DMS 273 treated with DMSO at 0.1 percent for 48 hours (cell line): Measurements from ENCODE around the gene SERPINI1.
"Not testable (repeated sequence)": the region's sequence is repeated elsewhere in the genome, so short reads cannot be mapped to it uniquely, and the experiment has no call there.

ENCODE experiments used
- DNase-seq: peaks from one replicate; lab custom pipeline; 2025; lab: John Stamatoyannopoulos, UW

Gene SERPINI1

GRCh38 chr3:167787440-167787839 lies 51.9 kb downstream of the SERPINI1 start:
- no peak for DNase-seq

DNA sequence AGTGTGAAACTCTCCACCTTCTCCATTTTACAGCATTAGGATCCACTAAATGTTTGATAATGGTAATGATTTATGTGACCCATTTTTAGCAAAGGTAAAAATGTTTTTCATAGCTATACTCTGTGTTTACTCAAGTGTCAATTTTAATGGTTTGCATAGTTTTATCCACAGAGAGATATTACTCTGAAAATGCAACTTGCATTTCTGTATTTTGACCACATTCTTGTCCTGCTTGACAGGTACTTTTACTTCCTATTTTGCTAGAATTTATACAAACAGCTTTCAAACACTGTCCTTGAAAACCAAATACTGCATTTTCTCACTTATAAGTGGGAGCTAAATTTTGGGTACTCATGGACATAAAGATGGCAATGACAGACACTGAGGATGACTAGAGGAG lies 62.9 kb downstream of the SERPINI1 start:
- no peak for DNase-seq

GRCh38 chr3:167808910-167809309 lies 73.4 kb downstream of the SERPINI1 start:
- DNase-seq: no peak

DNA sequence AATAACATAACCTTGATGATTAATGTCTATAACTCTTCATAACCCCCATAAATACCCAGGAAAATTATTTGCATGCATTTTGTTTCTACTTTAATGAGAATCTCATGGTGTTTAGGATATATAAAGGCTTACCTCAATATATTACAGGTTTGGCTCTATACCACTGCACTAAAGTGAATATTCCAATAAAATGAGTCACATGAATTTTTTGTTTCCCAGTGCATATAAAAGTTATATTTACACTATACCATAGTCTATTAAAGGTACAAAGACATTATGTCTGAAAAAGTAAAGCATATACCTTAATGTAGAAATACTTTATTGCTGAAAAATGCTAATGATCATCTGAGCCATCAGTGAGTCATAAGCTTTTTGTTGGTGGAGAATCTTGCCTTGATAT lies 74.7 kb downstream of the SERPINI1 start:
- no peak for DNase-seq

- DNase-seq: no peak
These were observed 75.5 kb downstream of the SERPINI1 start for GRCh38 chr3:167811031-167811430.

DNA sequence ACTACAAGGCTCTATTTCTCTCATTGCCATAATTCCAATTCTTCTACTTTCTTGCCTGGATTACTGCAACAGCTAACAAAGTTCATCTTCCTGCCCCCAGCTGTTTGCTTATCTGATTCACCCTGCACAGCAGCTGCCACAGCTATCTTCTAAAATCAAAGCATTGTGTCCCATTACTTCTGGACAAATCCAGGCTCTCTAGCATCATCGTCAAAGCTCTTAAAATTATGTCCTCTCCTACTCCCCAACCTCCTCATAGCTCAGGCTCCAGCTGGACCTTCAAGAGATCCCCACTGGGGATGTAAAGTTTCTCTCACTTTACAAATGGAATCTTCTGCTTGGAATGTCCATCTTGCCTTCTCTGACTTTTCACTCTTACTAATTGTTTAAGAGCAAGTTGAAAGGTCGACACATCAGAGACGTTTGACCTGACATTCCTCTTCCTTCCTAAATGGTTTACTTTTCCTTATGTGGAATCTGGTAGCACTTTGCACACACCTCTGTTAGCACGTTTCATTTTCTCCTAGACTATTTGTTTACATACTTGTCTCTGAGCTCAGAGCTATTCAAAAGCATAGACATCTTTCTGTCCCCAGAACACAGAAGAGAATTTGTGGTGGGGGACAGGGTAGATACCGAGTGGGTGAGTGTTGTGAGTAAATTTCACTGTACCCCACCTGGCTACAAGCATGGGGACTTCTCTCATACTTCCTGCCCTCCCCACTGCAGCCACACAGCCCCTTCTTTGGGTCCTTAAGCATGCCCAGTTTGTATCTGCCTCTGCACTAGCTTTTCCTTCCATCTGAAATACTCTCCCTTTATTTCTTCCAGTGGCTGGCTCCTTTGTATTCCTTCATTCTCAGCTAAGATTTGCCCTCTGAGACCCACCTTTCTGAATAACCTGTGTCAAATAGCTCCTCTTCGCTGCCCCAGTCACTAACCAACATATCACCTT lies 77.9 kb downstream of the SERPINI1 start:
- no peak for DNase-seq

- DNase-seq: no peak
These were observed 79.0 kb downstream of the SERPINI1 start for GRCh38 chr3:167814441-167814951.

DNA sequence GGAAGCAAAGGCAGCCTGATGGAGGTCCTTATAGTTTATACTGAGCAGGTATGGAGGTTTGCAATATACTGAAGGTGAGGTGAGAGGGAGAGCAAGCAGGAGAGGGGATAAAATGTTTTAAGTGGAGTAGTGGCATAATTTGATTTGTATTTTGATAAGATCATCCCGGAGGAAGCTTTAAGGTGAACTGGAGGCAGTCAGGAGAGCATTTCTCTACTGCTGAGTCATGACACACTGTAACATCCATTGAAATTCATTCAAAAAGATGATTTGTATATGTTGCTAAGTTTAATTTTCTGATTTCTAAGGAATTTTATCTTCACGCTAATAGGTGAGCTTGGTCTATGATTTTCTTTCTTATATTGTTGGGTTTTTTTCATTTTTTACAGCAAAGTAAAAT lies 81.4 kb downstream of the SERPINI1 start:
- DNase-seq: no peak

- no peak for DNase-seq
These were observed 84.8 kb downstream of the SERPINI1 start for GRCh38 chr3:167820102-167820865.

DNA sequence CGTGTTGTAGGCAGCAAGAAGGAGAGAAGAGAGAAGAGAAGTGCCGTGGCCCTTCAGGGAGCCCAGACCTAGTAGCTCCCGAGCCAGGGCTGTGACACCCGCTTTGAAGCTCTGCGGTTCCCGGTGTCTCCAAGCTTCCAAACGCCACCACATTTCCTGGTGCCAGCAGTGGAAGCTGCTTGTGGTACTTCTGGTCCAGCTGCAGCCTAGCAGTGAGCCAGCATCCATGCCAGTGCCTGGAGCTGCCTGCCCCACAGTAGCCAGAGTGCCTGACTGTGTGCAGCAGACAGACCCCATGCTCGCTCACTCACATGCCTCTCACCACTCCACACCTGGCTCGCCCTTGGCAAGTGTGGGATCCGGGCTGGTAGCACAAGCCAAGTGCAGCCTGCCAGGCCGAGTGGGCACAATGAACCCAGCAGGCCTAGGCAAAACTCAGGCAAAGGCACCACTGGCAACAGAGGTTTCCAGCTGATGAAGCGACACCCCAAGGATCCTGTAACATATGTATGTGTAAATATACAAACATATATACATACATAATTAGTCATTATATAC lies 85.8 kb downstream of the SERPINI1 start:
- DNase-seq: no peak

DNA sequence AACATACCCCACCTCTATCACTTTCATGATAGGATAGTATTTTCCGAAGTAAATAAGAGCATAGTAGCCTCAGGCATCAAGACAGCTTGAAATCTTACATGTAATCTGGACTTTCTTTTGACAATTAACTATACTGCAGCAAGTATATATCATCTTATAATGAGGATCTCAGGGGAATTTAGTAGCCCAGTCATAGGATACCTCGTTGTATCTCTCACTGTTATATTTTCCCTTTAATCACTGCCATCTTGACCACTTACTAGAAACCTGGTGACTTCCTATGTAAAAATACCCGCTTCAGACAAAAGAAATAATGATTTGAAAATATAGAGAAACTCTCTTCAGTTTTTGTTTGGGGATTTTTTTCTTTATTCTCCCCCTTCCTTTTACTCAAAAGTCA lies 88.2 kb downstream of the SERPINI1 start:
- DNase-seq: no peak

DNA sequence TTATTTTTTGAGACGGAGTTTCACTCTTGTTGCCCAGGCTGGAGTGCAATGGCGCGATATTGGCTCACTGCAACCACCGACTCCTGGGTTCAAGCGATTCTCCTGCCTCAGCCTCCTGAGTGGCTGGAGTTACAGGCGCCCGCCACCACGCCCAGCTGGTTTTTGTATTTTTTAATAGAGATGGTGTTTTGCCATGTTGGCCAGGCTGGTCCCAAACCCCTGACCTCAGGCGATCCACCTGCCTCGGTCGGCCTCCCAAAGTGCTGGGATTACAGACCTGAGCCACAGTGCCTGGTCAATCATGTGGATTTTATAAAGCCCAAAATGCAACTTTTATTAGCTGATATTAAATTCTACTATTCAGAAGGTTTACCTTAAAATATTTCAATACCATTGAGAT lies 92.1 kb downstream of the SERPINI1 start:
- not testable (repeated sequence) for DNase-seq

DNA sequence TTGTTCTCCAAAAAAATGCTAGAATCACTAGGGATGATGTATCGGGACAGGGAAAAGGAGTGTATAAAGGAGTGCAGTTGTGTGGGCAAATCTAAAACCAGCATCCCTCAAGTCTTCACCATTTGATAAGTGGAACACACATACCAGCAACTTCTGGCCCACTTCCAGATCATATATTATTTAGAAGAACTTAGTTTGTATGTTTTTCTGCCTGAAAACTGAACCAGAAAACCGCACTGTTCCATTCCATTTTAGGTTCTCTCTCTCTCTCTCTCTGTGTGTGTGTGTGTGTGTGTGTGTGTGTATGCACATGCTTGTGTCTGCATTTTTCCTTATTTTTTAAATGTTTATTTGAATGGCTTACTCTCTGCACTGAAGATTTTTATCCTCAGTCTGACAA lies 93.5 kb downstream of the SERPINI1 start:
- no peak for DNase-seq

GRCh38 chr3:167830007-167830406 lies 94.5 kb downstream of the SERPINI1 start:
- no peak for DNase-seq

GRCh38 chr3:167835359-167835758 lies 99.8 kb downstream of the SERPINI1 start:
- no peak for DNase-seq

GRCh38 chr3:167835953-167836352 lies 100.4 kb downstream of the SERPINI1 start:
- no peak for DNase-seq

DNA sequence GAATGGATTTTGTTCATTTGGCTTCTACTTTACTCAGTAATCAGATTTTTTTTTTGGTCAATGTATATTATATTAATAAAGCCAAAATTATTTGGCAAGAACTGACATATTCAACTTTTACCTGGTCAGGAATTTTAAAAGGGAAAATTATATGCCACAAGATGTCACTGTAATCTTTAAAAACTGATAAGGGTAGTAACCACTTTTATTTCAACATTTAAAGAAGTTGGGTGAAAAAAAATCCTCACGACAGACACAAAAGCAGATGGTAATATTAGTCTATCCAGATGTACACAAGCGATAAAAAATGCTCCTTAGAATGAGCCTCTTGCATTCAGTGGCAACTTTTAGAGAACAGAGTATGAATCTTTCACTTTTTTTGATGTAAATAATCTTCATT lies 101.9 kb downstream of the SERPINI1 start:
- peak; percentile 27 for DNase-seq

GRCh38 chr3:167839460-167840134 lies 104.1 kb downstream of the SERPINI1 start:
- DNase-seq: no peak

DNA sequence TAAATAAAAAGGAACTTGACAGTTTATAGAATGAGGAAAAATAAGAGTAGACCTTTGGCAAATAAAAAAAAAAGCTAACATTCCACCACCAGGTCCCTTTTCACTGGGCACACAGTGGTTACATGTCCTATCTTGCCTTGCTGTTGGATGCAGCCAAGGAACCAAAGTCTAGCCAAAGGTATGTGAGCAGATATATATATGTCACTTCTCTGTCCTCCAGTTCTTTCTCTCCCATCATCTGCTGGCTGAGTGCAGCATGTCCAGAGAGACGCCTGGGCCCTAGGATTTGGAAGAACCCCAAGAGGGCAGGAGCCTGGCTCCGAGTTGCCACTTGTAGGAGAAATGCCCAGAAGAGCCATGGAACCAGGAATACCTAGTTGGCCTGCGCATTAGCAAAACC lies 104.7 kb downstream of the SERPINI1 start:
- DNase-seq: no peak

DNA sequence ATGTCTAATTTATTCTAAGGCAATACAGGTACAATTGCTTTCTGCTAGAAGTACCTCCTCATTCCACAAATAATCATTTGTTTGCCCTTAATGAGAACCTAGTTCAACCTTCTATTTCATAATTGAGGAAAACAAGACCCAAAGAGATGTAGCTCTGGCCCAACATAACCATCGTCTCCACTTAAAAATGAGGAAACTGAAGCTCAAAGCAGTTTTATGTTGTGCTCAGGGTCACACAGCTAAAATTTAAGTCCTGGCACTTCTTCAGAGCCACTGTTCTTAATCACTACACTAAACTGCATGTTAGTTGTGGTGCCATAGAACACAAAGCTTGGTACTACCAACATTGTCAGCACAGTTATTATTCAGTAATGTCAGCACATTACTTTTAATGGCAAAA lies 108.0 kb downstream of the SERPINI1 start:
- DNase-seq: no peak

DNA sequence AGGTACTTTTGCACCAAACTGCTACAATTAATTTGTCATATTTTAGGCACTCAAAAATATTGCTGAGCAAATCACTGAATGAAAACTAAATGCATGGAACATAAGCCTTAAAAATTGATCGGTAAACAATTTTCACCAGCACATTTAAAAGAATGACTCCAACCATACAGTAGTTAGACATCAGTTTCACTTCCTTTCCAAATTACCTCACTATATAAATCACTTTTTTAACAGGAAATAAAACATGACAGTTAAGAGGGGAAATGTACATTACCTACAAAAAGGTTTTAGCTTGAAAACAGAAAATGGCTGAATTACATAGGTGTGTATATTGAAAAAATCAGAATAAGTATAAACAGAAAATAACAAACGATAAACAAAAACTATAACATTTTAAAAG lies 108.4 kb downstream of the SERPINI1 start:
- DNase-seq: no peak

DNA sequence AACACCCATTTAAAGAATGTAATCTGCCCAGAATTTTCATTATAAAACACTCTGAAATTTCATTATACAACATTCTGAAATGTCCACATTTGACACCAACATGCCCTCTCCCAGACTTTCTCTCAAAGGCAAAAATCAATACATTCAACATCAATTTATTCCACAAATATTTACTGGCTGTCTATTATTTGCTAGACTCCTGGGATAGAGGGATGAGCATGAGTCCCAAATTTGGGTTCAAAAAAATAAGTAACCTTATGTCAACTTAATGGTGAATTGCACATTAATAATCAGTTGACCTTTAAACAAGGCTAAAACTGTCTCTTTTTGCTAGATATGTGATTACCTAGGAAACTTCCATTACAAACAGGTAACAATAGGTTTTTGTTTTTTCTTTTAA lies 109.0 kb downstream of the SERPINI1 start:
- DNase-seq: no peak
